Muscle layer of colon (tissue), 2 donors: ENCODE measurements around the gene SCN1A.
"Not testable (repeated sequence)": the region's sequence is repeated elsewhere in the genome, so short reads cannot be mapped to it uniquely, and the experiment has no call there.

Source experiments
- H3K27ac ChIP-seq: one replicate; pipeline ENCODE4 v1.7.0; 2013; ENCODE audit warnings: low read depth, mild to moderate bottlenecking, low read length, moderate library complexity
- H3K27me3 ChIP-seq, 2 donors: one replicate each; pipeline ENCODE4 v1.7.0; 2013; ENCODE audit warnings: low read length in 2 of 2, mild to moderate bottlenecking in 2 of 2; ENCODE audit not compliant: insufficient read depth in 2 of 2, control insufficient read depth in 1 of 2
- H3K36me3 ChIP-seq: one replicate; pipeline ENCODE4 v1.7.0; 2013; ENCODE audit warnings: mild to moderate bottlenecking, low read length; ENCODE audit not compliant: insufficient read depth
- H3K4me1 ChIP-seq: one replicate; pipeline ENCODE4 v1.7.0; 2013; ENCODE audit warnings: mild to moderate bottlenecking, low read length; ENCODE audit not compliant: insufficient read depth
- H3K4me3 ChIP-seq, 2 donors: one replicate each; pipeline ENCODE4 v1.7.0; 2013; ENCODE audit warnings: low read length in 2 of 2, low read depth in 1 of 2, mild to moderate bottlenecking in 1 of 2, moderate library complexity in 1 of 2
- H3K9ac ChIP-seq: one replicate; pipeline ENCODE4 v1.7.0; 2013; ENCODE audit warnings: low read length
- H3K9me3 ChIP-seq: one replicate; pipeline ENCODE4 v1.7.0; 2013; ENCODE audit warnings: mild to moderate bottlenecking, low read length
- donor health status: abdominal sarcoma.
- donor health status: Adenocarcinoma of cecum.

Gene SCN1A

GRCh38 chr2:166104773-166105172, 23.0 kb downstream of the SCN1A start:
- no peak overlapping the region for H3K27ac ChIP-seq
- no peak overlapping the region for H3K9ac ChIP-seq
- no peaks in the 10 kb centered on the region for H3K27me3 ChIP-seq
- no peak overlapping the region for H3K4me3 ChIP-seq
- no peaks in the 10 kb centered on the region for H3K36me3 ChIP-seq
- H3K9me3 ChIP-seq: no peaks in the 10 kb centered on the region
- H3K4me1 ChIP-seq: no peaks in the 10 kb centered on the region

GRCh38 chr2:166104084-166104483, 23.7 kb downstream of the SCN1A start:
- Histone ChIP-seq H3K4me1 (no peaks in the 10 kb centered on the region), H3K27ac (no peak overlapping the region), H3K27me3 (no peaks in the 10 kb centered on the region)

DNA sequence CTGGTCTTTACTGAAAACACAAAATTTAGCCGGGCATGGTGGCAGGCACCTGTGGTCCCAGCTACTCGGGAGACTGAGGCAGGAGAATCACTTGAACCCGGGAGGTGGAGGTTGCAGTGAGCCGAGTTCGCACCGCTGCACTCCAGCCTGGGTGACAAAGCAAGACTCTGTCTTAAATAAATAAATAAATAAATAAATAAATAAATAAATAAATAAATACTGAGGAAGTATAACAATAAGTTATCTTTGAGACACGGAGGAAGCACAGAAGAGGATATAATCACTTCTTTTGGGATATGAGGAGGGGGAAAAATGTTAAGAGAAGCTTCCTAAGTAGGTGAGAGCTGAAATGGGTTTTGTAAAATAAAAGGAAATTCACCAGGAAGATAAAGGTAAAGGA, 24.5 kb downstream of the SCN1A start:
- not testable (repeated sequence) for H3K36me3 ChIP-seq, H3K4me1 ChIP-seq, H3K4me3 ChIP-seq, H3K27me3 ChIP-seq, H3K27ac ChIP-seq, H3K9me3 ChIP-seq, H3K9ac ChIP-seq

More at GRCh38 chr2:166104084-166104483, 23.7 kb downstream of the SCN1A start:
- Histone ChIP-seq H3K9ac (no peak overlapping the region), H3K36me3 (no peaks in the 10 kb centered on the region), H3K9me3 (no peaks in the 10 kb centered on the region), H3K4me3 (no peak overlapping the region)

GRCh38 chr2:166094325-166094724, 33.5 kb downstream of the SCN1A start:
- H3K4me3 ChIP-seq: no peak overlapping the region
- no peak overlapping the region for H3K9ac ChIP-seq
- no peaks in the 10 kb centered on the region for H3K4me1 ChIP-seq
- no peaks in the 10 kb centered on the region for H3K9me3 ChIP-seq
- no peaks in the 10 kb centered on the region for H3K36me3 ChIP-seq
- no peak overlapping the region for H3K27ac ChIP-seq
- no peaks in the 10 kb centered on the region for H3K27me3 ChIP-seq

DNA sequence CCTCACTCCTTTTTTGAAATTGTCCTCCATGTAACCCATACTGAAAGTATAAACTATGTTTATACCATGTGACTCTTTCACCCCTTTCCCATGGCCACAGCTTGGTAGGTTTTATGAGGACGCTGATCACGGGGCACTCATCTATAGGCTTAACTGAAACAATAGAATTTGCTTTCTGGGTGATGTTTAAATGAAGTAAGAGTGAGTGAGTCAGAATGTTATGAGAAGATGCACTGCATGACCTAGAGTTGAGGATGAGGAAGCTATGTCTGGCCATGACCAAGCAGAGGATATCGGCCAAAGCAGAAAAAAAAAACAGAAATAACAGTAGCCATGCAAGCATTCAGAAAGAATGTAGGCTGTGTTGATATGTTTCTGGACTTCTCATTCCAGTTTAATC, 34.9 kb downstream of the SCN1A start:
- Histone ChIP-seq H3K9me3 (no peaks in the 10 kb centered on the region), H3K27me3 (no peaks in the 10 kb centered on the region), H3K27ac (no peak overlapping the region), H3K4me3 (no peak overlapping the region), H3K36me3 (no peaks in the 10 kb centered on the region), H3K9ac (no peak overlapping the region), H3K4me1 (no peaks in the 10 kb centered on the region)

DNA sequence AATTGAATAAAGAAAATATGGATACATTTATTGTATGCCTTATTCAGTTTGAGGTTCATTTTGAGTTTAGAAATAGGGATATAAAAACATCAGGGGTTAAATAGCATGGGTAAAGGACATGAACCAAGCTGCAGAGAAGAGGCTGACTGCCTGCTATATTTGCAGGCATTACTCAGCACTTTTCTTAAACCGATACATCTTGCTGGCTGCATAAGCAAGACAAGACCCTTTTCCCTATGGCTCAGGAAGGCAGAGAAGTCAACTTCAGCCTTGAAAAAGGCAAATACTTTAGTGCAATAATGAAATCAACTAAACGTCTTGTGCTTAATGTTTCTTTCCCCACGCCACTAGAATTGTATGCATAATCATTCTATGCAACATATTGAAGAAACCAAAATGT, 36.4 kb downstream of the SCN1A start:
- H3K36me3 ChIP-seq: no peaks in the 10 kb centered on the region
- no peaks in the 10 kb centered on the region for H3K27me3 ChIP-seq
- no peaks in the 10 kb centered on the region for H3K9me3 ChIP-seq
- no peak overlapping the region for H3K9ac ChIP-seq
- no peaks in the 10 kb centered on the region for H3K4me1 ChIP-seq
- no peak overlapping the region for H3K27ac ChIP-seq
- no peak overlapping the region for H3K4me3 ChIP-seq

DNA sequence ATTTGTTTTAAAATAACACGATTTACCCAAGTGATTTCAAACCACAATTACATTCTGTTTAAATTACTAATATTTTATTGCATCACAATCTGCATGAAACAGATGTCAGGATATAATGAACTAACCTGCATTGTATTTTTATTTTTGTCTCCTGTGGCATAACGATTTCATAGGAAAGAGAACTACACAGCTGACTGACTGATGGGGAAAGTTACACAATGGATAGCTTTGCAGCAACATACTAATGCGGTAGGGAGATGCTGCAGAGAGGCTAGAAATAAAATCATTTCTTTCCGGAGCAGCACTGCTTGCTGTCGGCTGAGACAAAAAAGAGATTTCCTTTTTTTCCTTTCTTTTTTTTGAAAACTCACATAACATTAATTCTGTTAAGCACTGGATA, 36.9 kb downstream of the SCN1A start:
- Histone ChIP-seq H3K4me3 (no peak overlapping the region), H3K27me3 (no peaks in the 10 kb centered on the region), H3K4me1 (no peaks in the 10 kb centered on the region), H3K36me3 (no peaks in the 10 kb centered on the region), H3K9me3 (no peaks in the 10 kb centered on the region), H3K9ac (no peak overlapping the region), H3K27ac (no peak overlapping the region)

- Histone ChIP-seq H3K36me3 (no peaks in the 10 kb centered on the region), H3K4me1 (no peaks in the 10 kb centered on the region), H3K9ac (no peak overlapping the region), H3K27ac (no peak overlapping the region), H3K27me3 (no peaks in the 10 kb centered on the region), H3K4me3 (no peak overlapping the region), H3K9me3 (no peaks in the 10 kb centered on the region)
These were observed 37.5 kb downstream of the SCN1A start for GRCh38 chr2:166090346-166090745.

- Histone ChIP-seq H3K36me3 (no peaks in the 10 kb centered on the region), H3K4me3 (no peak overlapping the region), H3K9me3 (no peaks in the 10 kb centered on the region), H3K27ac (no peak overlapping the region), H3K9ac (no peak overlapping the region), H3K4me1 (no peaks in the 10 kb centered on the region), H3K27me3 (no peaks in the 10 kb centered on the region)
These were observed 39.2 kb downstream of the SCN1A start for GRCh38 chr2:166088634-166089033.

DNA sequence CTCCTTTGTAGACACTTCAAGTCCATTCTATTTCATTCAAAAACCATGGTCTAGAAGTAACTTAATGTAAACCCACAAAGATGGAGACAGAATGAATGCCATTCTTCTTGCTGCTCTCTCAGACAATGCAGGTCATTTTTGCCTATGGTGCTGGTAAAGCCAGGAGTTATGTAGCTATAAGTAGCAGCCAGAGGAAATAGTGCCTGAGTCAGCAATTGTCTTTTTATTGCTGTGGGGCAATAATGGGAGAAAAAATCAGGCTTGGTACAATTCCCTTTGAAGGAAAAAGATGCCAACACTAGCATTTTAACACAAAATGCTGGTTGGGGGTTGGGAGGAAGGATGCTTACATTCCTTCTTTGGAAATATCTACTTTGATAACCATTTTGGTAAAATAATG, 43.5 kb downstream of the SCN1A start:
- no peaks in the 10 kb centered on the region for H3K36me3 ChIP-seq
- H3K27ac ChIP-seq: no peak overlapping the region
- H3K27me3 ChIP-seq: no peaks in the 10 kb centered on the region
- no peak overlapping the region for H3K9ac ChIP-seq
- H3K4me3 ChIP-seq: no peak overlapping the region
- H3K9me3 ChIP-seq: no peaks in the 10 kb centered on the region
- H3K4me1 ChIP-seq: no peaks in the 10 kb centered on the region

DNA sequence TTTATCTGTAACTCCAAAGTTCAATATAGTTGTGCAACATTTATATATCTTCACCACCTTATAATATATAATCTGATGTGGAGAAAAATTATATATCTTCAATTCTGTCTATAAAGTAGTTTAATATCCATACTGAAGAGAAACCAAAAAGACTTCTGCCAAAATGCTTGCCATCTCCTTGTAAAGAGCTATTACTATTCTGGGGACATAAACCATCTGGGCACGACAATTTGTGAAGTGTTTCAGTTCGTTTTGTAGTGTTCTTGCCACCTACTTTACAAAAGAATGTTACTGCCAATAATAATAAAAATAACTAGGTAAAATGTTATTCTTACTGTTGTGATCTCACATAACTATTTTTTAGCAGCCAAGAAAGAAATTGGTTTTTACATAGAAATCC, 45.1 kb downstream of the SCN1A start:
- H3K27me3 ChIP-seq: no peaks in the 10 kb centered on the region
- H3K36me3 ChIP-seq: no peaks in the 10 kb centered on the region
- no peak overlapping the region for H3K9ac ChIP-seq
- no peaks in the 10 kb centered on the region for H3K9me3 ChIP-seq
- no peak overlapping the region for H3K4me3 ChIP-seq
- no peaks in the 10 kb centered on the region for H3K4me1 ChIP-seq
- H3K27ac ChIP-seq: no peak overlapping the region

DNA sequence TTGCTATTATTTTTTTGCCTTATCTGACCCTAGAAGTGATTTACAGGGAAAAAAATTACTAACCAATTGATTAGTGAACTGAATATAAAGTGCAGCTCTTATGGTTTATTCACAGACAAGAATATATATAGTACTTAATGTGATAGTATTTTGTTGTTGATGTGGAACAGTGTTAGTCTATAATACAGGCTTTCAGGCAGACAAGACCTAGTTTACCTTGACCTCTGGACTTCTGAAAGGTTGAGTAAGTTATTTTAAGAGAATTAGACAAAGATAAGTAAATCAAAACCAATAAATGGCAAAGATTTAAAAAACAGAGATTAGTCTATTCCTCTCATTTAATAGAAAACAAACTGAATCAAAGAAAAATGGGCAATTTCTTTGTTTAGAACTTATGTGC, 46.0 kb downstream of the SCN1A start:
- no peak overlapping the region for H3K4me3 ChIP-seq
- H3K27me3 ChIP-seq: no peaks in the 10 kb centered on the region
- H3K9ac ChIP-seq: no peak overlapping the region
- no peaks in the 10 kb centered on the region for H3K36me3 ChIP-seq
- H3K9me3 ChIP-seq: no peaks in the 10 kb centered on the region
- no peak overlapping the region for H3K27ac ChIP-seq
- H3K4me1 ChIP-seq: no peaks in the 10 kb centered on the region
